GM12864 (cell line): ENCODE results near the gene HELB.

ENCODE experiments used
- DNase-seq: peaks from one replicate; pipeline ENCODE4 v3.0.0-alpha.2; 2011; ENCODE audit warnings: low read depth
- H3K4me3 ChIP-seq: 2 replicates; pipeline ENCODE4 v1.5.1; 2011; ENCODE audit warnings: mild to moderate bottlenecking, low read depth, low read length, control low read depth
- TF ChIP-seq, protein P1 (sequence below): IDR thresholded peaks from 2 replicates; pipeline ENCODE4 v1.5.1; 2011; ENCODE audit warnings: low read depth, mild to moderate bottlenecking, moderate library complexity, low read length, control low read depth, inconsistent platforms; ENCODE audit errors: missing control alignments

The HELB gene

DNA sequence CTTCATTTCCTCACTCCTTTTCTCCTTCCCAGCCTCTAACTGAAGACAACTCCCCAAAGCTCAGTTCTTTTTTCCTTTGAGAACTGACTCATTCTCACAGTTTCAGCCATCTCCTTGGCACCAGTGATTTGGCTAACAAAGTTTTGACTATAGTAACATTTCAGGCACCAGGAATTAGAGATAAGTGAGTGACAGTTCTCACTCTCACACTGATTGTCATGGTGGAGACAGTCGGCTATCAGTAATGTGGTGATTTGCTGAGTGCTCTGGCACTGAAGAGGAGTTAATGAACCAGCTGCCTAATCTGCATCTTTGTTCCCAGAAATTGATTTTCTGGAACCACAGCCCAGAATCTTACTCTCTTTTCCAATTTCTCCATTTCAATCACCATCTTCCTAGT lies 29.5 kb downstream of the HELB start:
- TF ChIP-seq, protein P1, sequence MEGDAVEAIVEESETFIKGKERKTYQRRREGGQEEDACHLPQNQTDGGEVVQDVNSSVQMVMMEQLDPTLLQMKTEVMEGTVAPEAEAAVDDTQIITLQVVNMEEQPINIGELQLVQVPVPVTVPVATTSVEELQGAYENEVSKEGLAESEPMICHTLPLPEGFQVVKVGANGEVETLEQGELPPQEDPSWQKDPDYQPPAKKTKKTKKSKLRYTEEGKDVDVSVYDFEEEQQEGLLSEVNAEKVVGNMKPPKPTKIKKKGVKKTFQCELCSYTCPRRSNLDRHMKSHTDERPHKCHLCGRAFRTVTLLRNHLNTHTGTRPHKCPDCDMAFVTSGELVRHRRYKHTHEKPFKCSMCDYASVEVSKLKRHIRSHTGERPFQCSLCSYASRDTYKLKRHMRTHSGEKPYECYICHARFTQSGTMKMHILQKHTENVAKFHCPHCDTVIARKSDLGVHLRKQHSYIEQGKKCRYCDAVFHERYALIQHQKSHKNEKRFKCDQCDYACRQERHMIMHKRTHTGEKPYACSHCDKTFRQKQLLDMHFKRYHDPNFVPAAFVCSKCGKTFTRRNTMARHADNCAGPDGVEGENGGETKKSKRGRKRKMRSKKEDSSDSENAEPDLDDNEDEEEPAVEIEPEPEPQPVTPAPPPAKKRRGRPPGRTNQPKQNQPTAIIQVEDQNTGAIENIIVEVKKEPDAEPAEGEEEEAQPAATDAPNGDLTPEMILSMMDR, result no peak
- no peak overlapping the region for H3K4me3 ChIP-seq
- no peak for DNase-seq

DNA sequence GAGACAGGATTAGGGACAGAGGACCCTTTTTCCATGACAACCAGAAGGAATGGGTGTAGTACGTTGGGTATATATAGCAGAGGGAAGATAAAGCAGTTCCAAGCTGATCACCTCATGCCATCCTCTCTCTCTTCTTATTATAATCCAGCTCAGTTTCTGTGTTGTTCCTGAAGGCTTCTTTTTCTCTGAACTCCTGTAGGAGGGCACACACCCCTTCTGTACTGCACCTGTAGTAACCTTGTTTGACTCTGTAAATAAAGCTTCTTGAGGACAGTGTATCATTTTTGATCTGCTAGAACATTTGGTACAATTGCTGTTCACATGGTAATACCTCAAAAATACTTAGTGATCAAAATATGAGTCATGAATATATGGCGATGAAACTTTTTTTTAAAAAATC lies 33.5 kb downstream of the HELB start:
- no peak for DNase-seq
- TF ChIP-seq, protein P1, result no peak
- no peak overlapping the region for H3K4me3 ChIP-seq

DNA sequence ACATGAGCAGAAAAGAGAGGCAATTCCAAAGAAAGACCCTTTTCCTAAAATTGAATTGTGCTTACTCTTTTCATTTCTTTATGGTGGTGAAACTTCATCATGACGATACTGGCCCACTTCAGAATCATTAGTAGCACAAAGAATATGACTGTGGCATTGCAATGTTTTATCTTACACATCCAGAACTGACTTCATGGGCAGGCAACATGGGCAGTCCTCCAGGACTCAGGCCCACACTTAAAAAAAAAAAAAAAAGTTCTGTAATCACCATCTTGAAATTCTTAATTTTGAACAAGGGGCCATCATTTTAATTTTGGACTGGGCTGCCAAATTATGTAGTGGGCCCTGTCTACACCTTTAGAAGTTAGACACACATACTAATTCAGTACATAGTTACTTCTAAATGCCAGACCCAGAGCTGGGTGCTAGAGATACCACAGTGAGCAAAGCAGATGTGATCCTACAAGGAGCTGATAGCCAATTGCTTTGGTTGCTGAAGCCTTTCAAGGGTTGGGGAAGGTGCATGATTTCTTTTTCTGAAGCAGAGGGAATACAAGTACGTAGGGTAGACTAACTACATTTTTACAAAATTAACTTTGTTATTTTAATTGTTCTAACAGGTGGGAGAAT lies 35.2 kb downstream of the HELB start:
- TF ChIP-seq, protein P1, result no peak
- DNase-seq, result no peak
- H3K4me3 ChIP-seq, result no peak overlapping the region

DNA sequence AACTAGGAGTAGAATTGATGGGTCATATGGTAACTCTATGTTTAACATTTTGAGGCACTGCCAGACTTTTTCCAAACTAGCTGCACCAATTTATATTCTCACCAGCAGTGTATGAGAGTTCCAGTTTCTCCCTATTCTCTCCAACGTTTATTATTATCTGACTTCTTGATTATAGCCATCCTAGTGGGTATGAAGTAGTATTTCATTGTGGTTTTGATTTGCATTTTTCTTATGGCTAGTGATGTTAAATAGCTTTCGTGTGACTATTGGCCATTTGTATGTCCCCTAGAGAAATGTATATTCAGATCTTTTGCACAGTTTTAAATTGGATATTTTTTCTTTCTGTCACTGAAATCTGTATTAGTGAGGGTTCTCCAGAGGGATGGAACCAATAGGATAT lies 37.8 kb downstream of the HELB start:
- DNase-seq, result no peak
- TF ChIP-seq, protein P1, result no peak
- H3K4me3 ChIP-seq, result no peak overlapping the region

DNA sequence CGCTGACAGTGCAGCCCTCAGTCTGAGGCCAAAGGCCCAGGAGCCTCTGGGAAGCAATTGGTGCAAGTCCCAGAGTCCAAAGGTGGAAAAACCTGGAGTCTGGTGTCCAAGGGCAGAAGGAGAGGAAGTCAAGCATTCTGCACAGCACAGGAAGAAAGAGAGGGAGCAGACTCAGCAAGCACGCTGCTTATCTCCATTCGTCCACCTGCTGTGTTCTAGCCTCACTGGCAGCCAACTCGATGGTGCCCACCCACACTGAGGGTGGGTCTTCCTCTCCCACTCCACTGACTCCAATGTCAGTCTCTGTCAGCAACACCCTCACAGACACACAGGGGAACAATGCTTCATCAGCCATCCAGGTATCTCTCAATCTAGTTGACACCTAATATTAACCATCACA lies 38.8 kb downstream of the HELB start:
- no peak for DNase-seq

DNA sequence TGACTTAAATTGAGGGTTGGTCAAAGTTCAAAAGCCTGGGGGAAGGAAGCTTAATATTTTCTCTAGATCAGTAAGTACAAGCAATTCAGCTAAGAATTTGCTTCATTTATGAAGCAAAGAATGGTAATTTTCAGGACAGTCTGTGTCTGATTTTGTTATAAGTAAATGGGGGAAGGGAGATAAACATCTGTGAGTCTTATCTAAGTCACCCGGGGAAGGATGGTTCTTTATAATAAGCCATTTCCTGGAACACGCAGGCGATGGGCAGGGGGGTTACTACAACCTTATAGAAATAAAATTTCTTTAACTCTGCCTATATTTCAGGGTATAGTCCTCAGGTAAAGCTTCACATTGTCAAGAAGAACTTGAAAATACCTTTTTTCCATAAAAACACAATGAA lies 42.9 kb downstream of the HELB start:
- no peak overlapping the region for H3K4me3 ChIP-seq
- DNase-seq, result no peak
- TF ChIP-seq, protein P1, result no peak

More for the DNA sequence above, 38.8 kb downstream of the HELB start:
- TF ChIP-seq, protein P1, result no peak
- H3K4me3 ChIP-seq, result no peak overlapping the region

DNA sequence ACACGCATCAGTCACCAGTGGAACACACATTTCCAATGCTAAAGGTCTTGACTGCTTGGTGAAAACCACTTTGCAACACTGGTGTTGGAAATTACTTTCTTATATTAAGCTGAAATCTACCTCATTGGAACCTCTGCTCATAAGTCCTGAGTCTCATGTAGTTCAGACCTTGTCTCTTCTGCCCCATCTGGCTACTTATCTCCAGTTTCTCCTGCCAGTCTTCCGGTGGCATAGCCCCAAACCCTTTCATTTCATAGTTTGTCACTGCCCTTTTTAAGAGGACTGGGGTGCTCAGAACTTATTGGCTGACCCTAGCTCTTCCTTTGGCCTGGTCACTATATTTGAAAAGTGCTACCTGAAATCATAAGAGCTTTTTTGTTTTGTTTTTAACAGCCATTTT lies 43.7 kb downstream of the HELB start:
- DNase-seq, result no peak
- TF ChIP-seq, protein P1, result no peak
- H3K4me3 ChIP-seq, result no peak overlapping the region
